ENCODE data around the gene MED12. TPM values are rescaled to one million over a fixed set of nuclear protein-coding genes. Genes with fewer than 3 reads are reported as not detected.
A peak's percentile ranks its signal among the peaks of the same experiment; 100 is the strongest.

Gene MED12
- total and polyA plus RNA-seq, 2 donors from 2014 or later, result 5.2 to 42.7 TPM

DNA sequence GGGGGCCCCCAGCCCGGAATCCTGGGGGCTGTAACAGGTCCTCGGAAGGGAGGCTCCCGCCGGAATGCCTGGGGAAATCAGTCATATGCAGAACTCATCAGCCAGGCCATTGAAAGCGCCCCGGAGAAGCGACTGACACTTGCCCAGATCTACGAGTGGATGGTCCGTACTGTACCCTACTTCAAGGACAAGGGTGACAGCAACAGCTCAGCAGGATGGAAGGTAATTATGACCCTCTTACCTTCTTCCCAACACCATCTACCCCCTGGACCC, 21.7 kb upstream of the MED12 start:
- TF ChIP-seq, protein P1, sequence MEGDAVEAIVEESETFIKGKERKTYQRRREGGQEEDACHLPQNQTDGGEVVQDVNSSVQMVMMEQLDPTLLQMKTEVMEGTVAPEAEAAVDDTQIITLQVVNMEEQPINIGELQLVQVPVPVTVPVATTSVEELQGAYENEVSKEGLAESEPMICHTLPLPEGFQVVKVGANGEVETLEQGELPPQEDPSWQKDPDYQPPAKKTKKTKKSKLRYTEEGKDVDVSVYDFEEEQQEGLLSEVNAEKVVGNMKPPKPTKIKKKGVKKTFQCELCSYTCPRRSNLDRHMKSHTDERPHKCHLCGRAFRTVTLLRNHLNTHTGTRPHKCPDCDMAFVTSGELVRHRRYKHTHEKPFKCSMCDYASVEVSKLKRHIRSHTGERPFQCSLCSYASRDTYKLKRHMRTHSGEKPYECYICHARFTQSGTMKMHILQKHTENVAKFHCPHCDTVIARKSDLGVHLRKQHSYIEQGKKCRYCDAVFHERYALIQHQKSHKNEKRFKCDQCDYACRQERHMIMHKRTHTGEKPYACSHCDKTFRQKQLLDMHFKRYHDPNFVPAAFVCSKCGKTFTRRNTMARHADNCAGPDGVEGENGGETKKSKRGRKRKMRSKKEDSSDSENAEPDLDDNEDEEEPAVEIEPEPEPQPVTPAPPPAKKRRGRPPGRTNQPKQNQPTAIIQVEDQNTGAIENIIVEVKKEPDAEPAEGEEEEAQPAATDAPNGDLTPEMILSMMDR (IDR thresholded peaks at IDR 0.05; ENCODE audit: borderline replicate concordance, extremely low read depth, insufficient read depth), result no peak
- Histone ChIP-seq H3K27ac (ENCODE audit: low read depth in 2 of 2, low read length in 2 of 2) (no peak overlapping the region), H3K9ac (ENCODE audit: low read length in 3 of 3) (peak overlapping the region in 1 of 3 donors; percentile 58), H3K4me1 (ENCODE audit: control insufficient read depth in 2 of 3, insufficient read depth in 2 of 3, low read depth in 1 of 3, low read length in 3 of 3) (peaks cover 0 to 2% (median 0%) of the 10 kb centered on the region in 3 donors), H3K9me3 (ENCODE audit: control insufficient read depth in 2 of 3, insufficient read depth in 1 of 3, low read length in 3 of 3) (no peaks in the 10 kb centered on the region), H3K4me3 (ENCODE audit: low read length in 3 of 3) (peak overlapping the region; percentile 11 to 90 (median 42)), H3K27me3 (ENCODE audit: control insufficient read depth, insufficient read depth, low read length) (no peaks in the 10 kb centered on the region), H3K36me3 (ENCODE audit: control insufficient read depth in 2 of 3, insufficient read depth in 3 of 3, low read length in 3 of 3) (no peaks in the 10 kb centered on the region)
- intact Hi-C loops (cut with DNase I), result no loop called here
- DNase-seq (no peak), FAIRE-seq (no peak)

DNA sequence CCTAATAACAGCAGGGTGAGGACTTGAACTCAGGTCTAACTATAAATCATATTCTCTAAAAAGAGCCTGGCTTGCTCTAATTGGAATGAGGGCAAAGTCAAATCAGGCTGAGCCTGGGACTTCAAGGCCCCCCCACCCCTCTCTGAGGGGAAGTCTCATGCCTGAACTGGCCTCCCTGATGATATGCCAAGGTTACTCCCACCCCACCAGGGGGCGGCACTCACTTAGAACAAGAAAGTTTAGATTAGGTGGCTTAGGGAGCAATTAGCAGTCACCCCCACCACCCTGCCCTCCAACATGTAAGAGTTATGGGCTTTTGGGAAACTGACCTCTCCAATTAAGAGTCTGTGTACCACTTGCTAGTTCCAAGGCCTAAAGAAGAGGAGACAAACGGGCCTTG, 20.1 kb upstream of the MED12 start:
- intact Hi-C loops (cut with DNase I), result no loop called here
- H3K4me3 ChIP-seq (ENCODE audit: low read length in 3 of 3), result no peak overlapping the region
- TF ChIP-seq, protein P1 (IDR thresholded peaks at IDR 0.05; ENCODE audit: borderline replicate concordance, extremely low read depth, insufficient read depth), result peak; percentile 47
- H3K9ac ChIP-seq (ENCODE audit: low read length in 3 of 3), result no peak overlapping the region
- DNase-seq (peak in 4 of 5 donors; percentile 19 to 64 (median 44)), FAIRE-seq (no peak)
- H3K9me3 ChIP-seq (ENCODE audit: control insufficient read depth in 2 of 3, insufficient read depth in 1 of 3, low read length in 3 of 3), result no peaks in the 10 kb centered on the region
- H3K27me3 ChIP-seq (ENCODE audit: control insufficient read depth, insufficient read depth, low read length), result no peaks in the 10 kb centered on the region
- H3K36me3 ChIP-seq (ENCODE audit: control insufficient read depth in 2 of 3, insufficient read depth in 3 of 3, low read length in 3 of 3), result no peaks in the 10 kb centered on the region
- no peak overlapping the region for H3K27ac ChIP-seq (ENCODE audit: low read depth in 2 of 2, low read length in 2 of 2)
- H3K4me1 ChIP-seq (ENCODE audit: control insufficient read depth in 2 of 3, insufficient read depth in 2 of 3, low read depth in 1 of 3, low read length in 3 of 3), result peaks cover 0 to 2% (median 0%) of the 10 kb centered on the region in 3 donors

DNA sequence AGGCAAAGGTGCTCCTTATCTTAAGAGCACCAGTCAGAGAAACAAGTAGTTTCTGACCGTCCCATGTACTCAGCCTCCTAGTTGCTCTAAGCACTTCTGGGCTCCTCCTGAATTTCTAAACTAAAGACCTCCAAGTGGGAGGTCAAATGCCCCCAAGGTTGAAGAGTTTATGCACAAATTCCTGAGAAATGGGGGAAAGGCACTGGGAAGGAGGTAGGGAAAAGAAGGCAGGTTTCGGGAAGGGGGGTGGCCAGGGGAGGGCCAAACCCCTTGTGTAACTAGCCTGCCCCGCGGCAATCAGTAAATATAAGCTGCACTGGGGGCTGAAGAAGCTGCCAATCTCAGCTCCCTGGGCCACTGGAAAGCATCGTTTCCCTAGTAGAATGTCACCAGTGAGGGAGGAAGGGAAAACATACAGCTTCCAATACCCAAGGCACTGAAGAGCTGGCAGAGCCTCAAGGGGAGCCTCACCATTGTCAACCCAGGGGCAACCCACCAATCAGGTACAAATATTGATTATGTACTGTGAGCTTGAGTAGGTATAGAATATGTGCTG, 19.4 kb upstream of the MED12 start:
- Histone ChIP-seq H3K4me1 (ENCODE audit: control insufficient read depth in 2 of 3, insufficient read depth in 2 of 3, low read depth in 1 of 3, low read length in 3 of 3) (peaks cover 0 to 2% (median 0%) of the 10 kb centered on the region in 3 donors), H3K4me3 (ENCODE audit: low read length in 3 of 3) (no peak overlapping the region), H3K27ac (ENCODE audit: low read depth in 2 of 2, low read length in 2 of 2) (no peak overlapping the region), H3K36me3 (ENCODE audit: control insufficient read depth in 2 of 3, insufficient read depth in 3 of 3, low read length in 3 of 3) (no peaks in the 10 kb centered on the region), H3K27me3 (ENCODE audit: control insufficient read depth, insufficient read depth, low read length) (no peaks in the 10 kb centered on the region), H3K9me3 (ENCODE audit: control insufficient read depth in 2 of 3, insufficient read depth in 1 of 3, low read length in 3 of 3) (no peaks in the 10 kb centered on the region), H3K9ac (ENCODE audit: low read length in 3 of 3) (no peak overlapping the region)
- TF ChIP-seq, protein P1 (IDR thresholded peaks at IDR 0.05; ENCODE audit: borderline replicate concordance, extremely low read depth, insufficient read depth), result no peak
- FAIRE-seq (no peak), DNase-seq (no peak)
- intact Hi-C loops (cut with DNase I), result no loop called here

DNA sequence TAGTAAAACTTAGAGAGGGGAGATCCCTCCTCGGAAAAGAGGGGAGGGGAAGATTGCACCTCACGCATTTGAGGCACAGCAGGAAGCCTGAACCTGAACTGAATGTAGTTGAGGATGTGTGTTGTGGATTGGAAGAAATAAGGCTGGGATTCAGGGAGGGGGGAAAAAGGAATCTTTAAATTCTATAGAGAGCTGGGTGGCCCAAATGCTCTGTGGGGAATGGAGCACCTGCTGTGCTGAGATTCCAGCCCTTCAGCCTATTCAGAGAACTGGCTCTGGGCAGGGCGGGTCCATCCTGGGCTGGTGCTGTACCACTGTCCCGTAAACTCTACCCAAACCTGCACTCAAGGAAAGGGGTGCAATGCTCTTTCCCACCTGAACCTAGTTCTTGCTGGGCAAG, 18.7 kb upstream of the MED12 start:
- H3K27ac ChIP-seq (ENCODE audit: low read depth in 2 of 2, low read length in 2 of 2), result no peak overlapping the region
- H3K4me3 ChIP-seq (ENCODE audit: low read length in 3 of 3), result no peak overlapping the region
- peaks cover 0 to 2% (median 0%) of the 10 kb centered on the region in 3 donors for H3K4me1 ChIP-seq (ENCODE audit: control insufficient read depth in 2 of 3, insufficient read depth in 2 of 3, low read depth in 1 of 3, low read length in 3 of 3)
- no peaks in the 10 kb centered on the region for H3K36me3 ChIP-seq (ENCODE audit: control insufficient read depth in 2 of 3, insufficient read depth in 3 of 3, low read length in 3 of 3)
- H3K9me3 ChIP-seq (ENCODE audit: control insufficient read depth in 2 of 3, insufficient read depth in 1 of 3, low read length in 3 of 3), result no peaks in the 10 kb centered on the region
- no peak for DNase-seq
- intact Hi-C loops (cut with DNase I), result no loop called here
- FAIRE-seq, result no peak
- TF ChIP-seq, protein P1 (IDR thresholded peaks at IDR 0.05; ENCODE audit: borderline replicate concordance, extremely low read depth, insufficient read depth), result no peak
- H3K9ac ChIP-seq (ENCODE audit: low read length in 3 of 3), result no peak overlapping the region
- H3K27me3 ChIP-seq (ENCODE audit: control insufficient read depth, insufficient read depth, low read length), result no peaks in the 10 kb centered on the region

Measured in kidney (tissue), 14 donors.